DMS53 treated with DMSO at 0.1 percent for 48 hours (cell line): Measurements from ENCODE around the gene HELB.
"Not testable (repeated sequence)": the region's sequence is repeated elsewhere in the genome, so short reads cannot be mapped to it uniquely, and the experiment has no call there.

Experiments used
- DNase-seq: peaks from one replicate; lab custom pipeline; 2025; ENCODE audit not compliant: unreplicated experiment; lab: John Stamatoyannopoulos, UW

HELB gene

GRCh38 chr12:66302827-66303169 lies 505 bp downstream of the HELB start:
- peak; percentile 46 for DNase-seq

- not testable (repeated sequence) for DNase-seq
These were observed 1.1 kb downstream of the HELB start for GRCh38 chr12:66303316-66303804.

- no peak for DNase-seq
These were observed 2.1 kb downstream of the HELB start for GRCh38 chr12:66304296-66304900.

- DNase-seq = no peak
These were observed 7.3 kb downstream of the HELB start for GRCh38 chr12:66309606-66310005.

GRCh38 chr12:66312189-66312588 lies 9.9 kb downstream of the HELB start:
- DNase-seq = no peak

- DNase-seq = no peak
These were observed 12.0 kb downstream of the HELB start for GRCh38 chr12:66314278-66314677.

- no peak for DNase-seq
These were observed 17.1 kb downstream of the HELB start for GRCh38 chr12:66319266-66319954.

GRCh38 chr12:66320996-66321395 lies 18.7 kb downstream of the HELB start:
- no peak for DNase-seq

GRCh38 chr12:66321435-66321834 lies 19.1 kb downstream of the HELB start:
- DNase-seq = no peak

- DNase-seq = no peak
These were observed 20.7 kb downstream of the HELB start for GRCh38 chr12:66323017-66323416.

GRCh38 chr12:66329941-66330340 lies 27.6 kb downstream of the HELB start:
- DNase-seq = no peak

GRCh38 chr12:66331016-66331415 lies 28.7 kb downstream of the HELB start:
- DNase-seq = no peak

GRCh38 chr12:66331814-66332213 lies 29.5 kb downstream of the HELB start:
- no peak for DNase-seq

GRCh38 chr12:66335746-66336145 lies 33.5 kb downstream of the HELB start:
- no peak for DNase-seq

- no peak for DNase-seq
These were observed 35.2 kb downstream of the HELB start for GRCh38 chr12:66337381-66338010.

GRCh38 chr12:66340131-66340530 lies 37.8 kb downstream of the HELB start:
- DNase-seq = no peak

- no peak for DNase-seq
These were observed 38.8 kb downstream of the HELB start for GRCh38 chr12:66341126-66341525.

GRCh38 chr12:66345212-66345611 lies 42.9 kb downstream of the HELB start:
- no peak for DNase-seq

- DNase-seq = no peak
These were observed 43.7 kb downstream of the HELB start for GRCh38 chr12:66345956-66346355.

GRCh38 chr12:66351301-66351700 lies 49.0 kb downstream of the HELB start:
- DNase-seq = no peak

GRCh38 chr12:66352197-66352596 lies 49.9 kb downstream of the HELB start:
- DNase-seq = peak; percentile 11

GRCh38 chr12:66352899-66353298 lies 50.6 kb downstream of the HELB start:
- no peak for DNase-seq
